ENCODE results near the gene TACR1.

TACR1 gene

GRCh38 chr2:75123876-75124275 lies 75.4 kb downstream of the TACR1 start:
- H3K27me3 ChIP-seq (ENCODE audit: insufficient read depth, poor library complexity, severe bottlenecking): no peaks in the 10 kb centered on the region
- TF ChIP-seq, protein P1, sequence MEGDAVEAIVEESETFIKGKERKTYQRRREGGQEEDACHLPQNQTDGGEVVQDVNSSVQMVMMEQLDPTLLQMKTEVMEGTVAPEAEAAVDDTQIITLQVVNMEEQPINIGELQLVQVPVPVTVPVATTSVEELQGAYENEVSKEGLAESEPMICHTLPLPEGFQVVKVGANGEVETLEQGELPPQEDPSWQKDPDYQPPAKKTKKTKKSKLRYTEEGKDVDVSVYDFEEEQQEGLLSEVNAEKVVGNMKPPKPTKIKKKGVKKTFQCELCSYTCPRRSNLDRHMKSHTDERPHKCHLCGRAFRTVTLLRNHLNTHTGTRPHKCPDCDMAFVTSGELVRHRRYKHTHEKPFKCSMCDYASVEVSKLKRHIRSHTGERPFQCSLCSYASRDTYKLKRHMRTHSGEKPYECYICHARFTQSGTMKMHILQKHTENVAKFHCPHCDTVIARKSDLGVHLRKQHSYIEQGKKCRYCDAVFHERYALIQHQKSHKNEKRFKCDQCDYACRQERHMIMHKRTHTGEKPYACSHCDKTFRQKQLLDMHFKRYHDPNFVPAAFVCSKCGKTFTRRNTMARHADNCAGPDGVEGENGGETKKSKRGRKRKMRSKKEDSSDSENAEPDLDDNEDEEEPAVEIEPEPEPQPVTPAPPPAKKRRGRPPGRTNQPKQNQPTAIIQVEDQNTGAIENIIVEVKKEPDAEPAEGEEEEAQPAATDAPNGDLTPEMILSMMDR (IDR thresholded peaks at IDR 0.05; ENCODE audit: poor library complexity, severe bottlenecking): no peak
- H3K4me1 ChIP-seq (ENCODE audit: insufficient read depth, poor library complexity, severe bottlenecking): no peaks in the 10 kb centered on the region
- ATAC-seq (ENCODE audit: low read depth): no peak
- H3K27ac ChIP-seq (ENCODE audit: poor library complexity, severe bottlenecking): no peak overlapping the region
- H3K9me3 ChIP-seq (ENCODE audit: severe bottlenecking): no peaks in the 10 kb centered on the region
- no peaks in the 10 kb centered on the region for H3K36me3 ChIP-seq (ENCODE audit: low read depth)
- H3K4me3 ChIP-seq (ENCODE audit: severe bottlenecking): no peak overlapping the region
- no peak for DNase-seq (ENCODE audit: low spot score)

GRCh38 chr2:75113231-75113869 lies 86.0 kb downstream of the TACR1 start:
- H3K36me3 ChIP-seq (ENCODE audit: low read depth): no peaks in the 10 kb centered on the region
- H3K4me3 ChIP-seq (ENCODE audit: severe bottlenecking): no peak overlapping the region
- TF ChIP-seq, protein P1 (IDR thresholded peaks at IDR 0.05; ENCODE audit: poor library complexity, severe bottlenecking): no peak
- no peaks in the 10 kb centered on the region for H3K9me3 ChIP-seq (ENCODE audit: severe bottlenecking)
- no peak overlapping the region for H3K27ac ChIP-seq (ENCODE audit: poor library complexity, severe bottlenecking)
- DNase-seq (ENCODE audit: low spot score) (no peak), ATAC-seq (ENCODE audit: low read depth) (no peak)
- no peaks in the 10 kb centered on the region for H3K27me3 ChIP-seq (ENCODE audit: insufficient read depth, poor library complexity, severe bottlenecking)
- no peaks in the 10 kb centered on the region for H3K4me1 ChIP-seq (ENCODE audit: insufficient read depth, poor library complexity, severe bottlenecking)

DNA sequence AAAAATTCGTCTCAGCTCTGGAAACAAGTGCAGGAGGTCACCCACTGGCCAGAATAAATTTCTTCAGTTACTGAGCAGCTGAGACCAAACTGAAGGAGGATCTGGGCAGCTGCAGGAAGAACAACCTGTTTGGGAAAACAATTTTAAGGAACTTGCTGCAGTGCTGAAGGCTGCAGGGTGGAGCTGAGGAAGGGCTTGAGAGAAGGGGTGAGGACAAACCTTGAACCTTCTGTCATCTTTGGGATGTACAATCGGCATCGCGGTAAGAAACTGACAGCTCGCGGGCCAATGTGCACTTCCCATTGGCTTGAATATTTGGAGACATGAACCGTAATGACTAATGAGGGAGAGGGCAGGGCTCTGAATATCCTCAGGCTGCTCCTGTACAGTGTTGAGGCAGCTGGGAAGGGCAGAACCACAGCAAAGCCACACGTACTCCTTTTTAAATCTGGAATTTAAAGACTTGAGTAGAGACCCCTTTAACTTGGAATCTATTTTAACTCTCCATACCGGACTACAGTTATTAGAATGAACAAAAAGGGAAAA lies 90.3 kb downstream of the TACR1 start:
- H3K9me3 ChIP-seq (ENCODE audit: severe bottlenecking): no peaks in the 10 kb centered on the region
- no peaks in the 10 kb centered on the region for H3K27me3 ChIP-seq (ENCODE audit: insufficient read depth, poor library complexity, severe bottlenecking)
- H3K27ac ChIP-seq (ENCODE audit: poor library complexity, severe bottlenecking): no peak overlapping the region
- ATAC-seq (ENCODE audit: low read depth) (no peak), DNase-seq (ENCODE audit: low spot score) (no peak)
- H3K4me1 ChIP-seq (ENCODE audit: insufficient read depth, poor library complexity, severe bottlenecking): no peaks in the 10 kb centered on the region
- TF ChIP-seq, protein P1 (IDR thresholded peaks at IDR 0.05; ENCODE audit: poor library complexity, severe bottlenecking): no peak
- no peak overlapping the region for H3K4me3 ChIP-seq (ENCODE audit: severe bottlenecking)
- no peaks in the 10 kb centered on the region for H3K36me3 ChIP-seq (ENCODE audit: low read depth)

DNA sequence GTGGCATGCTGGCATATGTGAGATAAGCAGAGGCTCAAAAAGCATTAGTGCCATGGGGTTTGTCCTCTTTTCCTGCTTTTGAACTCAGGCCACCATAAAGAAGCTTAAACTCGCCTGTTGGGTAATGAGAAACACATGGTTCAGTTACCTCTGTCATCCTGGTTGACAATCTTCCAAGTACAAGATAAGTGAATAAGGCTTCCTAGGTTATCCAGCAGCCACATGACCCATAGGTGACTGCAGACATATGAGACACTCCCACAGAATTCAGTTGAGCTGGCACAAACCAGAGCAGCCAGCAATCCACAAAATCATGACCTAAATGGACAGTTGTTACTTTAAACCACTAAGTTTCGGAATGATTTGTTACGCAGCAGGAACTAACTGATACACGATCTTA lies 97.3 kb downstream of the TACR1 start:
- DNase-seq (ENCODE audit: low spot score) (no peak), ATAC-seq (ENCODE audit: low read depth) (no peak)
- TF ChIP-seq, protein P1 (IDR thresholded peaks at IDR 0.05; ENCODE audit: poor library complexity, severe bottlenecking): no peak
- Histone ChIP-seq H3K9me3 (ENCODE audit: severe bottlenecking) (no peaks in the 10 kb centered on the region), H3K4me3 (ENCODE audit: severe bottlenecking) (no peak overlapping the region), H3K27me3 (ENCODE audit: insufficient read depth, poor library complexity, severe bottlenecking) (no peaks in the 10 kb centered on the region), H3K36me3 (ENCODE audit: low read depth) (no peaks in the 10 kb centered on the region), H3K27ac (ENCODE audit: poor library complexity, severe bottlenecking) (no peak overlapping the region), H3K4me1 (ENCODE audit: insufficient read depth, poor library complexity, severe bottlenecking) (peaks cover 6% of the 10 kb centered on the region)

- Histone ChIP-seq H3K9me3 (ENCODE audit: severe bottlenecking) (no peaks in the 10 kb centered on the region), H3K36me3 (ENCODE audit: low read depth) (no peaks in the 10 kb centered on the region), H3K4me3 (ENCODE audit: severe bottlenecking) (no peak overlapping the region), H3K27me3 (ENCODE audit: insufficient read depth, poor library complexity, severe bottlenecking) (no peaks in the 10 kb centered on the region), H3K27ac (ENCODE audit: poor library complexity, severe bottlenecking) (no peak overlapping the region), H3K4me1 (ENCODE audit: insufficient read depth, poor library complexity, severe bottlenecking) (peaks cover 6% of the 10 kb centered on the region)
- DNase-seq (ENCODE audit: low spot score) (no peak), ATAC-seq (ENCODE audit: low read depth) (no peak)
- TF ChIP-seq, protein P1 (IDR thresholded peaks at IDR 0.05; ENCODE audit: poor library complexity, severe bottlenecking): no peak
Measured at GRCh38 chr2:75100801-75101151, 98.5 kb downstream of the TACR1 start.
